ENCODE measurements around the gene RASSF4.
A peak's percentile ranks its signal among the peaks of the same experiment; 100 is the strongest.

Gene RASSF4

GRCh38 chr10:44959247-44960087, at the start of gene RASSF4:
Gene RASSF4 (plus strand): TSS chr10:44959802. CDS start chr10:44970203, 10,401 bp downstream.
- peak; percentile 84 to 91 for DNase-seq (ENCODE audit: low read depth in 1 of 2, low spot score in 1 of 2)

GRCh38 chr10:44909910-44910309, 49.7 kb upstream of the RASSF4 start:
- no peak for DNase-seq (ENCODE audit: low read depth in 1 of 2, low spot score in 1 of 2)

GRCh38 chr10:44910602-44911001, 49.0 kb upstream of the RASSF4 start:
- DNase-seq (ENCODE audit: low read depth in 1 of 2, low spot score in 1 of 2) = no peak

GRCh38 chr10:44911081-44911540, 48.5 kb upstream of the RASSF4 start, which contains the start of gene TMEM72:
Gene TMEM72 (plus strand): TSS chr10:44911337. CDS start chr10:44911513, 176 bp downstream.
- DNase-seq (ENCODE audit: low read depth in 1 of 2, low spot score in 1 of 2) = no peak

GRCh38 chr10:44911951-44912350, 47.7 kb upstream of the RASSF4 start:
- no peak for DNase-seq (ENCODE audit: low read depth in 1 of 2, low spot score in 1 of 2)

GRCh38 chr10:44913350-44914081, 46.1 kb upstream of the RASSF4 start:
- DNase-seq (ENCODE audit: low read depth in 1 of 2, low spot score in 1 of 2) = no peak

GRCh38 chr10:44914891-44915290, 44.7 kb upstream of the RASSF4 start:
- no peak for DNase-seq (ENCODE audit: low read depth in 1 of 2, low spot score in 1 of 2)

- no peak for DNase-seq (ENCODE audit: low read depth in 1 of 2, low spot score in 1 of 2)
Measured at GRCh38 chr10:44916429-44916828, 43.2 kb upstream of the RASSF4 start.

- DNase-seq (ENCODE audit: low read depth in 1 of 2, low spot score in 1 of 2) = no peak
Measured at GRCh38 chr10:44917848-44918247, 41.8 kb upstream of the RASSF4 start.

- no peak for DNase-seq (ENCODE audit: low read depth in 1 of 2, low spot score in 1 of 2)
Measured at GRCh38 chr10:44920252-44920651, 39.4 kb upstream of the RASSF4 start.

- no peak for DNase-seq (ENCODE audit: low read depth in 1 of 2, low spot score in 1 of 2)
Measured at GRCh38 chr10:44921061-44921460, 38.5 kb upstream of the RASSF4 start.

- DNase-seq (ENCODE audit: low read depth in 1 of 2, low spot score in 1 of 2) = no peak
Measured at GRCh38 chr10:44921506-44921905, 38.1 kb upstream of the RASSF4 start.

- no peak for DNase-seq (ENCODE audit: low read depth in 1 of 2, low spot score in 1 of 2)
Measured at GRCh38 chr10:44922021-44922420, 37.6 kb upstream of the RASSF4 start.

GRCh38 chr10:44922796-44923545, 36.6 kb upstream of the RASSF4 start:
- DNase-seq (ENCODE audit: low read depth in 1 of 2, low spot score in 1 of 2) = no peak

GRCh38 chr10:44923611-44924010, 36.0 kb upstream of the RASSF4 start:
- no peak for DNase-seq (ENCODE audit: low read depth in 1 of 2, low spot score in 1 of 2)

- no peak for DNase-seq (ENCODE audit: low read depth in 1 of 2, low spot score in 1 of 2)
Measured at GRCh38 chr10:44924261-44925040, 35.2 kb upstream of the RASSF4 start.

GRCh38 chr10:44925224-44925623, 34.4 kb upstream of the RASSF4 start:
- DNase-seq (ENCODE audit: low read depth in 1 of 2, low spot score in 1 of 2) = no peak

GRCh38 chr10:44925811-44926750, 33.5 kb upstream of the RASSF4 start:
- no peak for DNase-seq (ENCODE audit: low read depth in 1 of 2, low spot score in 1 of 2)

GRCh38 chr10:44926751-44927351, 32.8 kb upstream of the RASSF4 start:
- no peak for DNase-seq (ENCODE audit: low read depth in 1 of 2, low spot score in 1 of 2)
